Endothelial cell of umbilical vein (primary cell): ENCODE results near the gene GYPC. TPM values are rescaled to one million over a fixed set of nuclear protein-coding genes. Genes with fewer than 3 reads are reported as not detected.

Source experiments
- BruUV-seq: library from RNA; stranded (reverse); fragments of 400-500 nt; replicated peaks from 2 replicates; lab custom pipeline; 2021; lab: Mats Ljungman, UMichigan
- CTCF ChIA-PET: fragments of 300-600, 350-600 bp; sonication (Branson Sonifier 250); formaldehyde crosslinking; loops from one replicate; lab custom pipeline; 2021; ENCODE audit warnings: antibody characterized with exemption, inconsistent platforms; lab: Charles Lee
- POLR2A ChIA-PET: fragments of 300-600, 350-600 bp; sonication (Branson Sonifier 250); formaldehyde crosslinking; loops from one replicate; lab custom pipeline; 2021; ENCODE audit warnings: antibody characterized with exemption, inconsistent platforms; lab: Charles Lee
- DNase-seq: peaks from one replicate; pipeline ENCODE4 v3.0.0-alpha.2; 2011; ENCODE audit warnings: low read depth, low spot score
- FAIRE-seq: peaks from 2 replicates; lab custom pipeline; 2011; peaks lifted over from hg19 to GRCh38; lab: Jason Lieb, UNC
- H2AFZ ChIP-seq: 2 replicates; pipeline ENCODE4 v1.6.0; 2012; ENCODE audit warnings: low read depth, low read length, control low read depth, inconsistent platforms
- H3K27ac ChIP-seq: 2 replicates; pipeline ENCODE4 v1.5.1; 2011; ENCODE audit warnings: low read depth, mild to moderate bottlenecking, control low read depth, low read length, moderate library complexity; ENCODE audit not compliant: insufficient read depth
- H3K27me3 ChIP-seq, 2 experiments: 2 replicates each; pipeline versions ENCODE4 v1.6.0 to v1.6.1; 2011; ENCODE audit warnings: low read length in 2 of 2, mixed read lengths in 1 of 2; ENCODE audit not compliant: control insufficient read depth in 2 of 2, insufficient read depth in 2 of 2
- H3K36me3 ChIP-seq, 2 experiments: 2 replicates in 1 of 2; 3 replicates in 1 of 2; pipeline ENCODE4 v1.5.1; 2011; ENCODE audit warnings: low read length in 2 of 2, mild to moderate bottlenecking in 1 of 2, moderate library complexity in 1 of 2; ENCODE audit not compliant: control insufficient read depth in 2 of 2, insufficient read depth in 2 of 2; ENCODE audit errors: extremely low read depth in 1 of 2
- H3K4me1 ChIP-seq: 3 replicates; pipeline ENCODE4 v1.5.1; 2011; ENCODE audit warnings: mild to moderate bottlenecking, low read length; ENCODE audit not compliant: control insufficient read depth, insufficient read depth; ENCODE audit errors: extremely low read depth
- H3K4me2 ChIP-seq: 2 replicates; pipeline ENCODE4 v1.6.1; 2011; ENCODE audit warnings: low read length, control low read depth, mixed read lengths; ENCODE audit not compliant: insufficient read depth
- H3K4me3 ChIP-seq, 3 experiments: fragments of 200-600 bp in 1 of 3; sonication (generic), shearing (Covaris generic) in 1 of 3; replicated peaks in 1 of 3; 2 replicates each; pipeline ENCODE4 v1.5.1; 2011 to 2016; ENCODE audit warnings: control low read depth in 3 of 3, low read length in 3 of 3, mild to moderate bottlenecking in 2 of 3, inconsistent platforms in 1 of 3, low read depth in 1 of 3, moderate library complexity in 1 of 3; ENCODE audit not compliant: insufficient read depth in 1 of 3
- H3K79me2 ChIP-seq: 2 replicates; pipeline ENCODE4 v1.6.0; 2012; ENCODE audit warnings: low read length, inconsistent platforms; ENCODE audit not compliant: control insufficient read depth, insufficient read depth
- H3K9ac ChIP-seq: replicated peaks from 2 replicates; pipeline ENCODE3; 2011; ENCODE audit warnings: low read length, control low read depth; ENCODE audit not compliant: insufficient read depth; ENCODE audit errors: extremely low read depth
- H3K9me1 ChIP-seq: replicated peaks from 3 replicates; pipeline ENCODE4 v1.6.0; 2011; ENCODE audit warnings: mild to moderate bottlenecking, low read length; ENCODE audit not compliant: control insufficient read depth, insufficient read depth; ENCODE audit errors: extremely low read depth
- H3K9me3 ChIP-seq: replicated peaks from 2 replicates; pipeline ENCODE4 v1.5.1; 2012; ENCODE audit warnings: low read length, inconsistent platforms; ENCODE audit not compliant: control insufficient read depth, insufficient read depth
- H4K20me1 ChIP-seq: replicated peaks from 2 replicates; pipeline ENCODE3; 2011; ENCODE audit warnings: mild to moderate bottlenecking, low read length; ENCODE audit not compliant: control insufficient read depth, insufficient read depth; ENCODE audit errors: extremely low read depth
- CTCF ChIP-seq, 2 donors: IDR thresholded peaks; 1 replicate in 1 of 2; 2 replicates in 1 of 2; pipeline ENCODE4 v1.5.1; 2011; ENCODE audit warnings: low read length in 2 of 2, mild to moderate bottlenecking in 2 of 2, moderate library complexity in 2 of 2, control low read depth in 1 of 2, inconsistent platforms in 1 of 2, low read depth in 1 of 2; ENCODE audit not compliant: insufficient read depth in 1 of 2; ENCODE audit errors: extremely low read depth in 1 of 2
- EZH2 ChIP-seq: IDR thresholded peaks from 2 replicates; pipeline ENCODE4 v1.6.1; 2012; ENCODE audit warnings: borderline replicate concordance, low read depth, mild to moderate bottlenecking, moderate library complexity, low read length, inconsistent platforms; ENCODE audit not compliant: severe bottlenecking
- FOS ChIP-seq: IDR thresholded peaks from 2 replicates; pipeline ENCODE4 v1.6.1; 2011; ENCODE audit warnings: mild to moderate bottlenecking, low read length, moderate library complexity, borderline replicate concordance; ENCODE audit not compliant: insufficient read depth
- GATA2 ChIP-seq: IDR thresholded peaks from 2 replicates; pipeline ENCODE4 v1.7.0; 2011; ENCODE audit warnings: low read depth, mild to moderate bottlenecking, moderate library complexity, mixed read lengths, low read length; ENCODE audit not compliant: insufficient read length, insufficient read depth
- JUN ChIP-seq: IDR thresholded peaks from 2 replicates; pipeline ENCODE4 v1.6.1; 2011; ENCODE audit warnings: borderline replicate concordance, low read depth; ENCODE audit not compliant: insufficient read length, insufficient read depth
- MAX ChIP-seq: IDR thresholded peaks from 2 replicates; pipeline ENCODE4 v1.6.1; 2011; ENCODE audit not compliant: insufficient read depth, insufficient read length
- MYC ChIP-seq: IDR thresholded peaks from one replicate; pipeline ENCODE4 v1.6.1; 2011; ENCODE audit warnings: mild to moderate bottlenecking, low read depth, low read length
- POLR2A ChIP-seq: IDR thresholded peaks from 2 replicates; pipeline ENCODE4 v1.6.1; 2012; ENCODE audit warnings: low read depth, mild to moderate bottlenecking, control low read depth, low read length
- POLR2AphosphoS5 ChIP-seq: IDR thresholded peaks from 2 replicates; pipeline ENCODE4 v1.6.1; 2012; ENCODE audit warnings: low read depth, mild to moderate bottlenecking, control low read depth, low read length, moderate library complexity; ENCODE audit not compliant: insufficient read depth
- dilution Hi-C: fragments of 300-500 bp; cut with MboI; formaldehyde crosslinking; loops from one replicate; pipeline ENCODE4 v1.15.0; 2019; ENCODE audit warnings: low sequenced_read_pairs; ENCODE audit not compliant: extremely low pct_ligation_motif_present
- intact Hi-C: fragments of 100-400 bp; cut with micrococcal nuclease; formaldehyde crosslinking; loops from one replicate; pipeline ENCODE4 v1.10.0; 2022
- polyA plus RNA-seq, 4 experiments: library from polyadenylated mRNA; depleted of rRNA in 3 of 4; stranded (reverse) in 3 of 4; unstranded in 1 of 4; fragments of >200 nt; gene quantifications; 2 replicates each; pipeline versions ENCODE4 v1.2.1 to v1.2.3, GENCODE V29; 2011 to 2012; ENCODE audit warnings: missing spikeins in 1 of 4
- total RNA-seq: library from RNA; stranded (reverse); gene quantifications from 2 replicates; pipeline ENCODE4 v1.2.3, GENCODE V29; 2021

The GYPC gene
- total and polyA plus RNA-seq, 2 donors (not counting 3 experiments of a cell fraction or from before 2014, with no cell fraction given), result 3.5 to 13.3 TPM

GRCh38 chr2:126681505-126681904, 25.5 kb downstream of the GYPC start:
- ChIA-PET POLR2A (no interaction called here), CTCF (no interaction called here)
- H3K9me3 ChIP-seq, result no peaks in the 10 kb centered on the region
- H3K27ac ChIP-seq, result no peak overlapping the region
- intact Hi-C loops (no loop called here), dilution Hi-C loops (no loop called here)
- no TSS peak for BruUV-seq
- no peak overlapping the region for H3K4me2 ChIP-seq
- FAIRE-seq, result no peak
- TF ChIP-seq GATA2 (no peak), EZH2 (no peak), POLR2AphosphoS5 (no peak), MYC (no peak), FOS (no peak), CTCF (IDR thresholded peaks at IDR 0.05; ENCODE audit: extremely low read depth in 1 of 2, insufficient read depth in 1 of 2, low read depth in 1 of 2, low read length in 2 of 2) (no peak), JUN (no peak), POLR2A (no peak), MAX (no peak)
- no peaks in the 10 kb centered on the region for H3K36me3 ChIP-seq
- H3K79me2 ChIP-seq, result no peaks in the 10 kb centered on the region
- no peaks in the 10 kb centered on the region for H3K27me3 ChIP-seq
- H3K9ac ChIP-seq, result no peak overlapping the region
- no peaks in the 10 kb centered on the region for H3K4me1 ChIP-seq
- no peaks in the 10 kb centered on the region for H4K20me1 ChIP-seq
- no peak overlapping the region for H2AFZ ChIP-seq
- no peak for DNase-seq
- H3K9me1 ChIP-seq, result no peaks in the 10 kb centered on the region
- H3K4me3 ChIP-seq, result no peak overlapping the region
